Activated T-helper 2 cell treated with anti-CD3 and anti-CD28 coated beads, Interferon-gamma antibody, Interleukin-2, Interleukin-4, amounts not matched to agents 10 μg/mL and 5 μg/mL and 100 μg/mL, durations not matched to agents 14 hours and 24 hours and 36 hours (primary cell): ENCODE data around the gene IGF1R. TPM values are rescaled to one million over a fixed set of nuclear protein-coding genes. Genes with fewer than 3 reads are reported as not detected.

ENCODE experiments used
- DNase-seq: peaks from one replicate; pipeline ENCODE4 v3.0.0; 2021; ENCODE audit warnings: low spot score
- H3K27ac Mint-ChIP-seq: one replicate; pipeline ENCODE4 v1.8.0; 2021; ENCODE audit warnings: mixed read lengths
- H3K27me3 Mint-ChIP-seq: one replicate; pipeline ENCODE4 v1.8.0; 2021; ENCODE audit warnings: low read depth, mixed read lengths
- H3K36me3 Mint-ChIP-seq: one replicate; pipeline ENCODE4 v1.8.0; 2021; ENCODE audit warnings: low read depth, mixed read lengths
- H3K4me1 Mint-ChIP-seq: one replicate; pipeline ENCODE4 v1.8.0; 2021; ENCODE audit warnings: low read depth, mixed read lengths
- H3K4me3 Mint-ChIP-seq: one replicate; pipeline ENCODE4 v1.8.0; 2021; ENCODE audit warnings: low read depth, mild to moderate bottlenecking, moderate library complexity, mixed read lengths
- H3K9me3 Mint-ChIP-seq: one replicate; pipeline ENCODE4 v1.8.0; 2021; ENCODE audit warnings: mixed read lengths
- intact Hi-C: fragments of 100-400 bp; cut with micrococcal nuclease; formaldehyde crosslinking; loops from one replicate; pipeline ENCODE4 v1.15.1; 2023
- total RNA-seq: library from RNA; stranded (reverse); gene quantifications from 2 replicates; pipeline ENCODE4 v1.2.3, GENCODE V29; 2022

The IGF1R gene
- total RNA-seq, 1 donor from 2014 or later: 31.1 TPM

GRCh38 chr15:98903377-98904018, 255.2 kb downstream of the IGF1R start:
- no peaks in the 10 kb centered on the region for H3K9me3 Mint-ChIP-seq
- peaks cover 14% of the 10 kb centered on the region for H3K4me1 Mint-ChIP-seq
- H3K27ac Mint-ChIP-seq: peak overlapping the region; percentile 8
- H3K27me3 Mint-ChIP-seq: no peaks in the 10 kb centered on the region
- no peak for DNase-seq
- no peak overlapping the region for H3K4me3 Mint-ChIP-seq
- intact Hi-C loops: no loop called here
- peaks cover 14% of the 10 kb centered on the region for H3K36me3 Mint-ChIP-seq

DNA sequence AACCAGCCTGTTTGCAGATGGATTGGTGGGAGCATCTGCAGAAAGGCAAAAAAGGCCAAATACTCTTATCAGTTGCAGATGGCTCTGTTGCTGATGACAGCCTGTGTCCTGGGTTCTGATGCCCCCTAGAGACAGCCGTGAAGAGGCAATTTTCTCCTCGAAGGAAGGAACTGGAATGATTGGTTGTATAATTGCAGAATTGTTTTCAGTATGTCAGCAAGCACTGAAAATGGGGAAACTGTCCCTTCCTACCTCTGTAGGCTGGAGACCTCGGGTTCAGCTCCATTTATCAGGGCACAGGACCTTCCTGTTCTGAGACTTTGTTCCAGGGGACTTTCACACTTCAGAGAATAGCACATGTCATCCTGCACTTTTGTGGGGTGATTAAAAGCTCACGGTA, 256.2 kb downstream of the IGF1R start:
- Mint-ChIP-seq H3K36me3 (peaks cover 14% of the 10 kb centered on the region), H3K27ac (no peak overlapping the region), H3K4me3 (no peak overlapping the region), H3K4me1 (peaks cover 14% of the 10 kb centered on the region), H3K9me3 (no peaks in the 10 kb centered on the region), H3K27me3 (no peaks in the 10 kb centered on the region)
- intact Hi-C loops: no loop called here
- DNase-seq: no peak

GRCh38 chr15:98905963-98906711, 257.8 kb downstream of the IGF1R start:
- no peak for DNase-seq
- peaks cover 10% of the 10 kb centered on the region for H3K36me3 Mint-ChIP-seq
- H3K27ac Mint-ChIP-seq: no peak overlapping the region
- no peaks in the 10 kb centered on the region for H3K9me3 Mint-ChIP-seq
- H3K4me3 Mint-ChIP-seq: no peak overlapping the region
- peaks cover 14% of the 10 kb centered on the region for H3K4me1 Mint-ChIP-seq
- no peaks in the 10 kb centered on the region for H3K27me3 Mint-ChIP-seq
- intact Hi-C loops: no loop called here

DNA sequence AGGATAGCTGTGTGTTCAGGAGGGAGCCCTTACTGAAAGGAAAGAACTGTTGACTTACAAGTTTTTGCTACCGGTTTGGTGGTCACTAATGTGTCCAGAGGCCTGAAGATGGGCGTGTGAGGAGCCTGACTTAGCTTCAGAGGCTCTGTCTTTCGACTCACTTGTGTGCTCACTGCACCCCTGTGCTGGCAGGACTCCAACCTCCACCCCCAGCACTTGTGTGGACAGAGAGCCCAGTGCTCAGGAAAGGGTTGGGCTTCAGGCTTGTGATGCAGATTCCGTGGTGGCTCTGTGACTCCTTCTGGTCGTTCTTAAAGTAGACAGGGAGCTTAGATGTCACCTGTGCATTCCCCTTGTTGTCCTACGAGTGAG, 258.4 kb downstream of the IGF1R start:
- H3K9me3 Mint-ChIP-seq: no peaks in the 10 kb centered on the region
- H3K27me3 Mint-ChIP-seq: no peaks in the 10 kb centered on the region
- DNase-seq: no peak
- intact Hi-C loops: no loop called here
- no peak overlapping the region for H3K4me3 Mint-ChIP-seq
- H3K27ac Mint-ChIP-seq: no peak overlapping the region
- H3K36me3 Mint-ChIP-seq: peaks cover 5% of the 10 kb centered on the region
- peaks cover 8% of the 10 kb centered on the region for H3K4me1 Mint-ChIP-seq

- Mint-ChIP-seq H3K27ac (no peak overlapping the region), H3K36me3 (peaks cover 12% of the 10 kb centered on the region), H3K27me3 (no peaks in the 10 kb centered on the region), H3K4me1 (peaks cover 6% of the 10 kb centered on the region), H3K9me3 (no peaks in the 10 kb centered on the region), H3K4me3 (no peak overlapping the region)
- intact Hi-C loops: no loop called here
- DNase-seq: no peak
Measured at GRCh38 chr15:98907927-98908471, 259.7 kb downstream of the IGF1R start.

GRCh38 chr15:98909968-98910885, 261.9 kb downstream of the IGF1R start:
- Mint-ChIP-seq H3K4me3 (no peak overlapping the region), H3K36me3 (peaks cover 18% of the 10 kb centered on the region), H3K4me1 (peaks cover 6% of the 10 kb centered on the region), H3K27ac (no peak overlapping the region), H3K9me3 (no peaks in the 10 kb centered on the region), H3K27me3 (no peaks in the 10 kb centered on the region)
- intact Hi-C loops: no loop called here
- DNase-seq: no peak

GRCh38 chr15:98914626-98915025, 266.3 kb downstream of the IGF1R start:
- Mint-ChIP-seq H3K4me3 (no peak overlapping the region), H3K36me3 (peaks cover 51% of the 10 kb centered on the region), H3K4me1 (peaks cover 14% of the 10 kb centered on the region), H3K9me3 (no peaks in the 10 kb centered on the region), H3K27me3 (no peaks in the 10 kb centered on the region), H3K27ac (no peak overlapping the region)
- DNase-seq: no peak
- intact Hi-C loops: no loop called here

DNA sequence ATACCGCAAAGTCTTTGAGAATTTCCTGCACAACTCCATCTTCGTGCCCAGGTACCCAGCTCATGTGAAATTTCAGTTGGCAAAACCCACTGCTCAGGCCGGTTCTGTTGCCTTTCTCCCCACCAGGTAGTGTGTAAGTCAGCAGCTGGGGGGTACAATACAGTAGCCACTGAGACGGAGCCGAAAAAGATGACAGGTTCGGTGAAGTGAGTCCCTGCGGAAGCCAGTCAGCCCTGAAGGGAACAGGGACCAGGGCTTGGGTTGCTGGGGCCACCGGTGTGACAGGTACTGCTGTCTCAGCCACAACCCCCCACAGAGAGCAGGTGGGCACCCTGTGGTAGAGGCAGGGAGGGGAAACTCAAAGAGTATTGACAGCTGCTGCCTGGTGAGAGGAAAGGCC, 268.5 kb downstream of the IGF1R start:
- intact Hi-C loops: no loop called here
- no peak overlapping the region for H3K27ac Mint-ChIP-seq

DNA sequence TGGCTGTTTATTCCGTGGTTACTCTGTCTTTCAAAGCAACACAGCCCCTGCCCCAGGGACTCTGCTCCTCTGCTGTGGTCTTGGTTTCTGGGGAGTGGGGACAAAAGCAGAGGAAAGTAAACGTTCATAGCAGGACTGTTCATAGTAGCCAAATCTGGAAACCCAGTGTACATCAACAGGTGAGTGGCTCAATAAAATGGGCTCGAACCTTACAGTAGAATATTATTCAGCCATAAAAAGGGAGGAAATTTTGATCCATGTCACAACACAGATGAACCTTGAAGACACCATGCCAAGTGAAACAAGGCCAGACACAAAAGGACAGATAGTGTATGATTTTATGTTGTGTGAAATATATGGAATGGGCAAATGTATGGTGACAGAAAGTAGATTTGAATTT, 269.1 kb downstream of the IGF1R start:
- H3K27ac Mint-ChIP-seq: no peak overlapping the region
- peaks cover 27% of the 10 kb centered on the region for H3K4me1 Mint-ChIP-seq
- H3K9me3 Mint-ChIP-seq: no peaks in the 10 kb centered on the region
- intact Hi-C loops: no loop called here
- H3K36me3 Mint-ChIP-seq: peaks cover 60% of the 10 kb centered on the region
- H3K27me3 Mint-ChIP-seq: no peaks in the 10 kb centered on the region
- DNase-seq: no peak
- H3K4me3 Mint-ChIP-seq: no peak overlapping the region

More for the DNA sequence above, 268.5 kb downstream of the IGF1R start:
- Mint-ChIP-seq H3K27me3 (no peaks in the 10 kb centered on the region), H3K4me3 (no peak overlapping the region), H3K9me3 (no peaks in the 10 kb centered on the region), H3K36me3 (peaks cover 63% of the 10 kb centered on the region), H3K4me1 (peaks cover 27% of the 10 kb centered on the region)
- DNase-seq: no peak

GRCh38 chr15:98920091-98920880, 271.9 kb downstream of the IGF1R start:
- Mint-ChIP-seq H3K27ac (peak overlapping the region; percentile 8), H3K36me3 (peaks cover 54% of the 10 kb centered on the region), H3K9me3 (no peaks in the 10 kb centered on the region), H3K27me3 (no peaks in the 10 kb centered on the region), H3K4me1 (peaks cover 20% of the 10 kb centered on the region), H3K4me3 (no peak overlapping the region)
- DNase-seq: no peak
- intact Hi-C loops: no loop called here

GRCh38 chr15:98923171-98923570, 274.8 kb downstream of the IGF1R start:
- no peak for DNase-seq
- H3K4me1 Mint-ChIP-seq: peaks cover 19% of the 10 kb centered on the region
- H3K9me3 Mint-ChIP-seq: no peaks in the 10 kb centered on the region
- H3K4me3 Mint-ChIP-seq: no peak overlapping the region
- intact Hi-C loops: no loop called here
- no peaks in the 10 kb centered on the region for H3K27me3 Mint-ChIP-seq
- H3K36me3 Mint-ChIP-seq: peaks cover 39% of the 10 kb centered on the region
- H3K27ac Mint-ChIP-seq: no peak overlapping the region

GRCh38 chr15:98923579-98923978, 275.2 kb downstream of the IGF1R start:
- Mint-ChIP-seq H3K27me3 (no peaks in the 10 kb centered on the region), H3K4me1 (peaks cover 19% of the 10 kb centered on the region), H3K27ac (no peak overlapping the region), H3K9me3 (no peaks in the 10 kb centered on the region), H3K36me3 (peaks cover 35% of the 10 kb centered on the region), H3K4me3 (no peak overlapping the region)
- no peak for DNase-seq
- intact Hi-C loops: no loop called here
